B cell (primary cell): ENCODE measurements around the gene DENND1A.

Source experiments
- EZH2 ChIP-seq: IDR thresholded peaks from 2 replicates; pipeline ENCODE4 v1.6.1; 2012; ENCODE audit warnings: borderline replicate concordance, low read depth, mild to moderate bottlenecking, moderate library complexity, low read length; ENCODE audit not compliant: insufficient read depth, poor library complexity, severe bottlenecking
- TF ChIP-seq, protein P1 (sequence below): fragments of 200-600 bp; IDR thresholded peaks from one replicate; pipeline ENCODE4 v1.8.0; 2022; ENCODE audit warnings: antibody characterized with exemption, mild to moderate bottlenecking

DNA sequence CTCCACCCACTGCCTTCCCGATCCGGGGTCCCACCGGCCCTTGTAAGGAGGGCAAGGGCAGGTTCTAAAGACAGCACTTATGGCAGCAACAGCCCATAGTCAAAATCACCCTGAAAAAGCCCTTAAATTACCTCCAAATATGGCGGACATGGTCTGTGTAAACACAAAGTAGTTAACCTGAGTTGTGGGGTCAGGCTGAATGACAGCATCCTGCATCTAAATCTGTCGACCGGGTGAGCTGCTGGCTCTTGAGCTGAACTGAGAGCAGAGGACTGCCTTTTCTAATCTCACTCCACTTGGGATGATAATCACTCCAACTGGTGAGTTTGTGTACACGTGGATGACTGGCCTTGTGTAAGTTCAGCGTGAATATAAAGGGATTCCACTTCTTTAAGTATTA lies 249.6 kb downstream of the DENND1A start:
- TF ChIP-seq, protein P1, sequence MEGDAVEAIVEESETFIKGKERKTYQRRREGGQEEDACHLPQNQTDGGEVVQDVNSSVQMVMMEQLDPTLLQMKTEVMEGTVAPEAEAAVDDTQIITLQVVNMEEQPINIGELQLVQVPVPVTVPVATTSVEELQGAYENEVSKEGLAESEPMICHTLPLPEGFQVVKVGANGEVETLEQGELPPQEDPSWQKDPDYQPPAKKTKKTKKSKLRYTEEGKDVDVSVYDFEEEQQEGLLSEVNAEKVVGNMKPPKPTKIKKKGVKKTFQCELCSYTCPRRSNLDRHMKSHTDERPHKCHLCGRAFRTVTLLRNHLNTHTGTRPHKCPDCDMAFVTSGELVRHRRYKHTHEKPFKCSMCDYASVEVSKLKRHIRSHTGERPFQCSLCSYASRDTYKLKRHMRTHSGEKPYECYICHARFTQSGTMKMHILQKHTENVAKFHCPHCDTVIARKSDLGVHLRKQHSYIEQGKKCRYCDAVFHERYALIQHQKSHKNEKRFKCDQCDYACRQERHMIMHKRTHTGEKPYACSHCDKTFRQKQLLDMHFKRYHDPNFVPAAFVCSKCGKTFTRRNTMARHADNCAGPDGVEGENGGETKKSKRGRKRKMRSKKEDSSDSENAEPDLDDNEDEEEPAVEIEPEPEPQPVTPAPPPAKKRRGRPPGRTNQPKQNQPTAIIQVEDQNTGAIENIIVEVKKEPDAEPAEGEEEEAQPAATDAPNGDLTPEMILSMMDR, result no peak
- no peak for TF ChIP-seq EZH2
